HEK293T (cell line): ENCODE data around the gene NFYC.

Source experiments
- CTCF ChIA-PET: fragments of 350-600 bp; formaldehyde crosslinking; extraction: SDS; loops from one replicate; lab custom pipeline; 2021; ENCODE audit warnings: antibody characterized with exemption, inconsistent platforms; lab: Yijun Ruan, JAX
- POLR2A ChIA-PET: fragments of 350-600 bp; formaldehyde crosslinking; extraction: SDS; loops from one replicate; lab custom pipeline; 2020; ENCODE audit warnings: antibody characterized with exemption, inconsistent platforms; lab: Yijun Ruan, JAX
- DNase-seq: peaks from one replicate; pipeline ENCODE4 v3.0.0; 2012; ENCODE audit warnings: mixed read lengths; ENCODE audit errors: extremely low spot score
- ARNT ChIP-seq: fragments of 450-650 bp; IDR thresholded peaks from 2 replicates; pipeline ENCODE4 v1.6.1; 2017; ENCODE audit warnings: mild to moderate bottlenecking
- BHLHE40 ChIP-seq: fragments of 450-650 bp; IDR thresholded peaks from 2 replicates; pipeline ENCODE4 v1.6.1; 2016; ENCODE audit warnings: mild to moderate bottlenecking, moderate library complexity, borderline replicate concordance
- CTBP1 ChIP-seq: fragments of 450-650 bp; IDR thresholded peaks from 2 replicates; pipeline ENCODE4 v1.6.1; 2016; ENCODE audit warnings: borderline replicate concordance
- ELF4 ChIP-seq: fragments of 450-650 bp; IDR thresholded peaks from 2 replicates; pipeline ENCODE4 v1.6.1; 2017; ENCODE audit warnings: antibody characterized with exemption
- FOXA1 ChIP-seq: fragments of 450-650 bp; IDR thresholded peaks from 2 replicates; pipeline ENCODE4 v1.6.1; 2016; ENCODE audit warnings: mild to moderate bottlenecking
- FOXK2 ChIP-seq: fragments of 450-650 bp; IDR thresholded peaks from 2 replicates; pipeline ENCODE4 v1.6.1; 2016; ENCODE audit warnings: mild to moderate bottlenecking
- FOXM1 ChIP-seq: fragments of 450-650 bp; IDR thresholded peaks from 2 replicates; pipeline ENCODE4 v1.6.1; 2017; ENCODE audit warnings: mild to moderate bottlenecking, borderline replicate concordance
- HDGF ChIP-seq: fragments of 450-650 bp; IDR thresholded peaks from 2 replicates; pipeline ENCODE4 v1.6.1; 2017; ENCODE audit warnings: antibody characterized with exemption, borderline replicate concordance
- L3MBTL2 ChIP-seq: fragments of 450-650 bp; conservative IDR thresholded peaks from 2 replicates; pipeline ENCODE4 v1.6.1; 2016; ENCODE audit warnings: mild to moderate bottlenecking
- LEF1 ChIP-seq: fragments of 450-650 bp; IDR thresholded peaks from 2 replicates; pipeline ENCODE4 v1.6.1; 2017; ENCODE audit warnings: mild to moderate bottlenecking, borderline replicate concordance
- NFRKB ChIP-seq: fragments of 450-650 bp; IDR thresholded peaks from 2 replicates; pipeline ENCODE4 v1.6.1; 2016; ENCODE audit warnings: mild to moderate bottlenecking, moderate library complexity
- PKNOX1 ChIP-seq: fragments of 450-650 bp; IDR thresholded peaks from 2 replicates; pipeline ENCODE4 v1.6.1; 2016
- SP1 ChIP-seq: fragments of 450-650 bp; IDR thresholded peaks from 2 replicates; pipeline ENCODE4 v1.6.1; 2017
- SUZ12 ChIP-seq: fragments of 450-650 bp; IDR thresholded peaks from 2 replicates; pipeline ENCODE4 v1.6.1; 2016; ENCODE audit warnings: mild to moderate bottlenecking
- TARDBP ChIP-seq: fragments of 450-650 bp; IDR thresholded peaks from 2 replicates; pipeline ENCODE4 v1.6.1; 2016
- ZNF384 ChIP-seq: fragments of 450-650 bp; IDR thresholded peaks from 2 replicates; pipeline ENCODE4 v1.6.1; 2016

The NFYC gene

GRCh38 chr1:40780678-40781607 is 89.4 kb downstream of the NFYC start:
- ChIA-PET CTCF (interaction anchor here (0.9 kb wide), 1 partner anchor 11 kb away, joined by 3 read pairs; no protein-coding TSS in a partner anchor), POLR2A (interaction anchor here (0.8 kb wide), 1 partner anchor 90 kb away, joined by 3 read pairs; the partner anchor contains the start of gene NFYC)
- TF ChIP-seq SP1 (no peak), ZNF384 (no peak), CTBP1 (no peak), FOXM1 (no peak), BHLHE40 (no peak), TARDBP (no peak), LEF1 (no peak), L3MBTL2 (no peak)
- DNase-seq: no peak

DNA sequence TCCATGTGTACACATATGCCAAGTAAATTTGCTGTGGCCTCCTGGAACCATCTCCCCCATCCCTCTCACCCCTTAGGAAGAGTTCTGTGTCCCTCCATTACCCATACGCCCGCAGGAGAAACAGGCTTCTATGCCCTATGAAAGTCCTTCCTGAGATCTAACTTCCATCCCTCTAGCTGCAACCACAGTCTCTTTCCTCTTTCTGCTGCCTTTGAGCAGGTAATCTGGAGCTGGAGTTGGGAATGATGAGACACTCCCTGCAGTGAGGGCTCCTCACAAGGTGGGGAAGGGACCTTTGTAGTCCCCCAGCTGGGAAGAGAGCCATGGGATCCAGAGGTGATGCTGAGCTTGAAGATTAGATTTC is 90.1 kb downstream of the NFYC start:
- TF ChIP-seq PKNOX1 (no peak), HDGF (no peak), TARDBP (no peak), SP1 (no peak), CTBP1 (no peak), NFRKB (no peak), BHLHE40 (no peak), L3MBTL2 (no peak), FOXK2 (no peak), ZNF384 (no peak), ELF4 (no peak)
- POLR2A ChIA-PET: no interaction called here
- CTCF ChIA-PET: no interaction called here
- no peak for DNase-seq

DNA sequence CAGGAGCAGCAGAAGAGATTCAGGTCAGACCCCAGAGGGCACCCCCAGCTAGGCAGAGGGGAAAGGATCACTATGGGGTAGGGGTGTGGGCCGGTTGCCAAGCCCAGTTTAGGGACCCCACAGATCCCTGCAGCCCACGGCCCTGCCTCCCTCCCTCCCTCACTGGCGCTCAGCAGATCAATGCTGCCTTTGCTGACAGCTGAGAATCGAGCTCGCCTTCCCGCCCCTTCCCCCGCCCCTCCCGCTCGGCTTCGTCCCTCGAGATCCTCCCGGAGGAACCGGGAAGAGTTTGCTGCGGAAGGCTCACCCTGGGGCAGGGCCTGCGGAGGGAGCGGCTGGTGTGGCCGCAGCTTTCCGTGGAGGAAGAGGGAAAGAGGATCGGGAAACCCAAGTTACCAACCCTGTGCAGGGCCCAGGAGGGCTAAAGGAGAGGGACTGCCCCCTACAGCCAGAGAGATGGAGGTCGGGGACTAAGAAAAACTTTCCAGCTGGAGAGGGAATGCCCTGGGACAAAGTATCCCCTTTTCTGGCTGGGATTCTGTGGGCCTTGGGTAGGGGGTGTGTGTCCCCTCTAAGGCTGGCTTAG is 91.0 kb downstream of the NFYC start:
- ChIA-PET CTCF (interaction anchor here (1.5 kb wide), 1 partner anchor 9 kb away, joined by 17 read pairs; no protein-coding TSS in a partner anchor), POLR2A (interaction anchor here (0.9 to 1.2 kb wide), 2 partner anchors 9 to 13 kb away, joined by 3 read pairs; no protein-coding TSS in a partner anchor)
- TF ChIP-seq NFRKB (no peak), L3MBTL2 (no peak), SUZ12 (no peak), FOXK2 (no peak), FOXA1 (no peak), FOXM1 (no peak), CTBP1 (no peak), BHLHE40 (no peak), ARNT (no peak), ELF4 (no peak), SP1 (no peak)
- DNase-seq: peak; percentile 22

GRCh38 chr1:40783001-40783905 is 91.7 kb downstream of the NFYC start, which contains the start of gene KCNQ4:
KCNQ4 (plus strand) TSS chr1:40783787; CDS start chr1:40784094, 307 bp downstream.
- POLR2A ChIA-PET: interaction anchor here (0.6 to 1.2 kb wide), 3 partner anchors 10 to 92 kb away, joined by 3 read pairs; partner anchors contain the start of gene NFYC
- DNase-seq: peak; percentile 67
- TF ChIP-seq SUZ12 (no peak), L3MBTL2 (peak; percentile 71), NFRKB (no peak), FOXK2 (no peak), HDGF (no peak)
- CTCF ChIA-PET: interaction anchor here (1.5 kb wide), 1 partner anchor 10 kb away, joined by 17 read pairs; no protein-coding TSS in a partner anchor

DNA sequence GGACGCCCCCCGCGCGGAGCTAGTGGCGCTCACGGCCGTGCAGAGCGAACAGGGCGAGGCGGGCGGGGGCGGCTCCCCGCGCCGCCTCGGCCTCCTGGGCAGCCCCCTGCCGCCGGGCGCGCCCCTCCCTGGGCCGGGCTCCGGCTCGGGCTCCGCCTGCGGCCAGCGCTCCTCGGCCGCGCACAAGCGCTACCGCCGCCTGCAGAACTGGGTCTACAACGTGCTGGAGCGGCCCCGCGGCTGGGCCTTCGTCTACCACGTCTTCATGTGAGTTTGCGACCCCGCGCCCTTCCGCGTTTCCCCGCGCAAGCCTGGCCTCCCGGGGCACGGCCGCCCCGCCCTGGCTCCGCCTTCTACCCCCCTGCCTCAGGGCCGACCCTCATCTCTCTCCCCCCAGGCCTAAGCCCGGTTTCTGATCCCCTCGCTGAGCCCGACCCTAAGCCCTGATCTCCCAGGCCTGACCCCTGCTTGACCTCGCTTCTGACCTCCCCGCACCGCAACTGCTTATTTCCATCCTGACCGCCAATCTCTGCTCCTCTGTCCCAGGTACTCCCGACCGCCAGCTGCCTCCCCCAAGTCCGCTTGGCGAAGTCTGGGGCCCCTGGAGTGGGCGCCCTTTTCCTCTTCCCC is 92.8 kb downstream of the NFYC start:
- CTCF ChIA-PET: interaction anchor here (1.0 kb wide), 1 partner anchor 9 kb away, joined by 3 read pairs; no protein-coding TSS in a partner anchor
- TF ChIP-seq FOXM1: peak; percentile 31; the same call in 1 of the 2 replicates
- TF ChIP-seq PKNOX1: no peak
- peak; percentile 39; the same call in 1 of the 2 replicates for TF ChIP-seq L3MBTL2
- TF ChIP-seq ARNT: no peak
- POLR2A ChIA-PET: interaction anchor here (1.7 kb wide), 1 partner anchor 93 kb away, joined by 4 read pairs; the partner anchor contains the start of gene NFYC
- peak; percentile 47 for DNase-seq
